OCI-LY1 (cell line): ENCODE measurements around the gene XRCC4.

Experiments used
- CTCF ChIP-seq: fragments of 200-600 bp; sonication (generic), shearing (Covaris generic); IDR thresholded peaks from 2 replicates; pipeline ENCODE4 v1.5.1; 2017; ENCODE audit warnings: mild to moderate bottlenecking, antibody characterized with exemption, low read length, moderate library complexity, mixed read lengths
- EZH2 ChIP-seq: fragments of 200-600 bp; sonication (generic), shearing (Covaris generic); IDR thresholded peaks from 2 replicates; pipeline ENCODE4 v1.8.0; 2017; ENCODE audit warnings: borderline replicate concordance, mixed run types, mild to moderate bottlenecking, antibody characterized with exemption, low read length, moderate library complexity, mixed read lengths

- no peak for TF ChIP-seq CTCF
- TF ChIP-seq EZH2, result no peak
Measured at GRCh38 chr5:83370957-83371356, 293.6 kb downstream of the XRCC4 start.
